Measurements from ENCODE around the gene KCND2. TPM values are rescaled to one million over a fixed set of nuclear protein-coding genes. Genes with fewer than 3 reads are reported as not detected.

KCND2 gene
- total RNA-seq, 2 experiments from 2014 or later: not detected

GRCh38 chr7:120334475-120334874 lies 61.5 kb downstream of the KCND2 start:
- ChIA-PET POLR2A (no interaction called here), CTCF (no interaction called here)
- H3K4me1 Mint-ChIP-seq: no peaks in the 10 kb centered on the region
- no peak overlapping the region for H3K4me3 Mint-ChIP-seq
- H3K36me3 Mint-ChIP-seq (ENCODE audit: low read depth): no peaks in the 10 kb centered on the region
- no peaks in the 10 kb centered on the region for H3K27me3 Mint-ChIP-seq
- H3K9me3 Mint-ChIP-seq: no peaks in the 10 kb centered on the region
- DNase-seq: no peak
- no peak overlapping the region for H3K27ac Mint-ChIP-seq

- ChIA-PET POLR2A (no interaction called here), CTCF (no interaction called here)
- Mint-ChIP-seq H3K9me3 (no peaks in the 10 kb centered on the region), H3K36me3 (ENCODE audit: low read depth) (no peaks in the 10 kb centered on the region), H3K27me3 (no peaks in the 10 kb centered on the region), H3K4me3 (no peak overlapping the region), H3K4me1 (no peaks in the 10 kb centered on the region), H3K27ac (no peak overlapping the region)
- DNase-seq: no peak
Measured at GRCh38 chr7:120337308-120337907, 64.4 kb downstream of the KCND2 start.

GRCh38 chr7:120344276-120344675 lies 71.3 kb downstream of the KCND2 start:
- POLR2A ChIA-PET: no interaction called here

GRCh38 chr7:120353171-120353570 lies 80.2 kb downstream of the KCND2 start:
- no peaks in the 10 kb centered on the region for H3K9me3 Mint-ChIP-seq
- POLR2A ChIA-PET: no interaction called here
- no peaks in the 10 kb centered on the region for H3K27me3 Mint-ChIP-seq

More at GRCh38 chr7:120344276-120344675, 71.3 kb downstream of the KCND2 start:
- Mint-ChIP-seq H3K27ac (no peak overlapping the region), H3K27me3 (no peaks in the 10 kb centered on the region), H3K4me3 (no peak overlapping the region), H3K9me3 (no peaks in the 10 kb centered on the region), H3K36me3 (ENCODE audit: low read depth) (no peaks in the 10 kb centered on the region), H3K4me1 (no peaks in the 10 kb centered on the region)
- CTCF ChIA-PET: no interaction called here
- DNase-seq: no peak

GRCh38 chr7:120360918-120361317 lies 87.9 kb downstream of the KCND2 start:
- Mint-ChIP-seq H3K9me3 (no peaks in the 10 kb centered on the region), H3K27ac (no peak overlapping the region), H3K27me3 (no peaks in the 10 kb centered on the region), H3K4me3 (no peak overlapping the region), H3K4me1 (no peaks in the 10 kb centered on the region), H3K36me3 (ENCODE audit: low read depth) (no peaks in the 10 kb centered on the region)
- ChIA-PET POLR2A (no interaction called here), CTCF (no interaction called here)
- no peak for DNase-seq

More at GRCh38 chr7:120353171-120353570, 80.2 kb downstream of the KCND2 start:
- H3K27ac Mint-ChIP-seq: no peak overlapping the region
- no peaks in the 10 kb centered on the region for H3K4me1 Mint-ChIP-seq
- CTCF ChIA-PET: no interaction called here
- no peak overlapping the region for H3K4me3 Mint-ChIP-seq
- DNase-seq: no peak
- H3K36me3 Mint-ChIP-seq (ENCODE audit: low read depth): no peaks in the 10 kb centered on the region

GRCh38 chr7:120363414-120363813 lies 90.4 kb downstream of the KCND2 start:
- Mint-ChIP-seq H3K27ac (no peak overlapping the region), H3K4me3 (no peak overlapping the region), H3K4me1 (no peaks in the 10 kb centered on the region), H3K9me3 (no peaks in the 10 kb centered on the region), H3K36me3 (ENCODE audit: low read depth) (no peaks in the 10 kb centered on the region), H3K27me3 (no peaks in the 10 kb centered on the region)
- DNase-seq: no peak
- POLR2A ChIA-PET: no interaction called here
- CTCF ChIA-PET: no interaction called here

GRCh38 chr7:120370954-120371353 lies 98.0 kb downstream of the KCND2 start:
- ChIA-PET POLR2A (no interaction called here), CTCF (no interaction called here)
- no peak for DNase-seq
- no peaks in the 10 kb centered on the region for H3K27me3 Mint-ChIP-seq
- H3K4me1 Mint-ChIP-seq: no peaks in the 10 kb centered on the region
- H3K36me3 Mint-ChIP-seq (ENCODE audit: low read depth): no peaks in the 10 kb centered on the region
- H3K9me3 Mint-ChIP-seq: no peaks in the 10 kb centered on the region
- no peak overlapping the region for H3K27ac Mint-ChIP-seq
- no peak overlapping the region for H3K4me3 Mint-ChIP-seq

- ChIA-PET CTCF (no interaction called here), POLR2A (no interaction called here)
- Mint-ChIP-seq H3K4me3 (no peak overlapping the region), H3K36me3 (ENCODE audit: low read depth) (no peaks in the 10 kb centered on the region), H3K9me3 (no peaks in the 10 kb centered on the region), H3K27me3 (no peaks in the 10 kb centered on the region), H3K4me1 (no peaks in the 10 kb centered on the region), H3K27ac (no peak overlapping the region)
- no peak for DNase-seq
Measured at GRCh38 chr7:120373174-120373573, 100.2 kb downstream of the KCND2 start.

- ChIA-PET POLR2A (no interaction called here), CTCF (no interaction called here)
- H3K27me3 Mint-ChIP-seq: no peaks in the 10 kb centered on the region
- H3K4me1 Mint-ChIP-seq: no peaks in the 10 kb centered on the region
- no peak overlapping the region for H3K27ac Mint-ChIP-seq
- no peak overlapping the region for H3K4me3 Mint-ChIP-seq
- no peak for DNase-seq
- no peaks in the 10 kb centered on the region for H3K36me3 Mint-ChIP-seq (ENCODE audit: low read depth)
- peaks cover 3% of the 10 kb centered on the region for H3K9me3 Mint-ChIP-seq
Measured at GRCh38 chr7:120394595-120394994, 121.6 kb downstream of the KCND2 start.

GRCh38 chr7:120395526-120396019 lies 122.6 kb downstream of the KCND2 start:
- no peaks in the 10 kb centered on the region for H3K4me1 Mint-ChIP-seq
- H3K27ac Mint-ChIP-seq: no peak overlapping the region
- ChIA-PET POLR2A (no interaction called here), CTCF (no interaction called here)
- no peak for DNase-seq
- H3K27me3 Mint-ChIP-seq: no peaks in the 10 kb centered on the region
- H3K9me3 Mint-ChIP-seq: peaks cover 3% of the 10 kb centered on the region
- no peaks in the 10 kb centered on the region for H3K36me3 Mint-ChIP-seq (ENCODE audit: low read depth)
- no peak overlapping the region for H3K4me3 Mint-ChIP-seq

GRCh38 chr7:120398284-120399000 lies 125.5 kb downstream of the KCND2 start:
- H3K4me1 Mint-ChIP-seq: no peaks in the 10 kb centered on the region
- H3K4me3 Mint-ChIP-seq: no peak overlapping the region
- ChIA-PET POLR2A (no interaction called here), CTCF (no interaction called here)
- H3K36me3 Mint-ChIP-seq (ENCODE audit: low read depth): no peaks in the 10 kb centered on the region
- H3K27ac Mint-ChIP-seq: no peak overlapping the region
- peaks cover 3% of the 10 kb centered on the region for H3K9me3 Mint-ChIP-seq
- DNase-seq: no peak
- H3K27me3 Mint-ChIP-seq: no peaks in the 10 kb centered on the region

GRCh38 chr7:120400806-120401455 lies 128.0 kb downstream of the KCND2 start:
- ChIA-PET POLR2A (no interaction called here), CTCF (no interaction called here)
- Mint-ChIP-seq H3K27me3 (no peaks in the 10 kb centered on the region), H3K9me3 (no peaks in the 10 kb centered on the region), H3K36me3 (ENCODE audit: low read depth) (no peaks in the 10 kb centered on the region), H3K27ac (no peak overlapping the region), H3K4me1 (no peaks in the 10 kb centered on the region), H3K4me3 (no peak overlapping the region)
- DNase-seq: no peak

GRCh38 chr7:120402079-120402767 lies 129.2 kb downstream of the KCND2 start:
- DNase-seq: no peak
- Mint-ChIP-seq H3K4me1 (no peaks in the 10 kb centered on the region), H3K27me3 (no peaks in the 10 kb centered on the region), H3K9me3 (no peaks in the 10 kb centered on the region), H3K27ac (no peak overlapping the region), H3K36me3 (ENCODE audit: low read depth) (no peaks in the 10 kb centered on the region), H3K4me3 (no peak overlapping the region)
- CTCF ChIA-PET: interaction anchor here (0.6 to 0.7 kb wide), 2 partner anchors 10 to 1675 kb away, joined by 5 to 7 read pairs; no protein-coding TSS in a partner anchor
- POLR2A ChIA-PET: no interaction called here
